Fibroblast of lung (primary cell): ENCODE data around the gene SUMF1.

ENCODE experiments used
- EZH2 ChIP-seq: IDR thresholded peaks from 2 replicates; pipeline ENCODE4 v1.5.1; 2012; ENCODE audit warnings: low read length, control low read depth, mild to moderate bottlenecking; ENCODE audit errors: missing control alignments
- TF ChIP-seq, protein P1 (sequence below), 2 donors: IDR thresholded peaks in 1 of 2; conservative IDR thresholded peaks in 1 of 2; 1 replicate in 1 of 2; 2 replicates in 1 of 2; pipeline ENCODE4 v1.5.1; 2011 to 2012; ENCODE audit warnings: low read length in 2 of 2, control low read depth in 1 of 2, inconsistent platforms in 1 of 2, low read depth in 1 of 2, mild to moderate bottlenecking in 1 of 2

DNA sequence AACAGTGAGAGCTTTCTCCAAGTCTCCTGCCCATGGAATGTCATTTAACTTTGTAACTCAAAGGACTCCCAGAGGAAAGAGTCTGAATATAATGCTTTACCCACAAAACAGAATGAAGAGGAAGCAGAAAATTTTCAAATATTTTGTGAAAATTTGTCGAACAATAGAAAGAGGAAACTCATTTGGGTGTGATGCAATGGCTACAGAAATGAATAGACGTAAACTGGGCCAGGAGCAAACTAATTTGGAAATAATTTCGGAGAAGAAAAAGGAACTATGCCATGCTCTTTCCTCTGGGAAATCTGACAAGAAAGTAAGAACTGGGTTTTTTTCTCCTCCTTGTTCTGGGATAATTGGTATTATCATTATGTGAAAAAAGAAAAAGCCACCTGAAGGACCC is 11.2 kb upstream of the SUMF1 start:
- TF ChIP-seq, protein P1, sequence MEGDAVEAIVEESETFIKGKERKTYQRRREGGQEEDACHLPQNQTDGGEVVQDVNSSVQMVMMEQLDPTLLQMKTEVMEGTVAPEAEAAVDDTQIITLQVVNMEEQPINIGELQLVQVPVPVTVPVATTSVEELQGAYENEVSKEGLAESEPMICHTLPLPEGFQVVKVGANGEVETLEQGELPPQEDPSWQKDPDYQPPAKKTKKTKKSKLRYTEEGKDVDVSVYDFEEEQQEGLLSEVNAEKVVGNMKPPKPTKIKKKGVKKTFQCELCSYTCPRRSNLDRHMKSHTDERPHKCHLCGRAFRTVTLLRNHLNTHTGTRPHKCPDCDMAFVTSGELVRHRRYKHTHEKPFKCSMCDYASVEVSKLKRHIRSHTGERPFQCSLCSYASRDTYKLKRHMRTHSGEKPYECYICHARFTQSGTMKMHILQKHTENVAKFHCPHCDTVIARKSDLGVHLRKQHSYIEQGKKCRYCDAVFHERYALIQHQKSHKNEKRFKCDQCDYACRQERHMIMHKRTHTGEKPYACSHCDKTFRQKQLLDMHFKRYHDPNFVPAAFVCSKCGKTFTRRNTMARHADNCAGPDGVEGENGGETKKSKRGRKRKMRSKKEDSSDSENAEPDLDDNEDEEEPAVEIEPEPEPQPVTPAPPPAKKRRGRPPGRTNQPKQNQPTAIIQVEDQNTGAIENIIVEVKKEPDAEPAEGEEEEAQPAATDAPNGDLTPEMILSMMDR (conservative IDR thresholded peaks at IDR 0.05 in 1 of 2, IDR thresholded peaks at IDR 0.05 in 1 of 2; ENCODE audit: low read depth in 1 of 2, low read length in 2 of 2) = no peak
- TF ChIP-seq EZH2 = no peak
